HG03196 (cell line): ENCODE data around the gene POU2AF2.

Experiments
- ATAC-seq: cut with Tn5 transposase; IDR thresholded peaks from one replicate; pipeline ENCODE4 v1.9.1; 2021; ENCODE audit not compliant: unreplicated experiment

Gene POU2AF2

GRCh38 chr11:111327908-111328624, 82.5 kb downstream of the POU2AF2 start:
- ATAC-seq = no peak

- ATAC-seq = no peak
These were observed 84.0 kb downstream of the POU2AF2 start for GRCh38 chr11:111329306-111330204.

GRCh38 chr11:111330234-111330893, 84.8 kb downstream of the POU2AF2 start:
- no peak for ATAC-seq

GRCh38 chr11:111331711-111332479, 86.4 kb downstream of the POU2AF2 start:
- ATAC-seq = no peak

- no peak for ATAC-seq
These were observed 89.3 kb downstream of the POU2AF2 start for GRCh38 chr11:111334532-111335502.

GRCh38 chr11:111335549-111335948, 90.0 kb downstream of the POU2AF2 start:
- ATAC-seq = no peak
